Panc1 (cell line): Measurements from ENCODE around the gene BIRC6.

Experiments used
- POLR2AphosphoS5 ChIP-seq: IDR thresholded peaks from 2 replicates; pipeline ENCODE4 v1.6.1; 2012; ENCODE audit warnings: mild to moderate bottlenecking, low read depth, low read length, moderate library complexity
- TF ChIP-seq, protein P1 (sequence below): fragments of 450-650 bp; IDR thresholded peaks from 2 replicates; pipeline ENCODE4 v1.5.1; 2017; ENCODE audit warnings: mild to moderate bottlenecking

GRCh38 chr2:32464431-32464830 is 107.6 kb downstream of the BIRC6 start:
- TF ChIP-seq, protein P1, sequence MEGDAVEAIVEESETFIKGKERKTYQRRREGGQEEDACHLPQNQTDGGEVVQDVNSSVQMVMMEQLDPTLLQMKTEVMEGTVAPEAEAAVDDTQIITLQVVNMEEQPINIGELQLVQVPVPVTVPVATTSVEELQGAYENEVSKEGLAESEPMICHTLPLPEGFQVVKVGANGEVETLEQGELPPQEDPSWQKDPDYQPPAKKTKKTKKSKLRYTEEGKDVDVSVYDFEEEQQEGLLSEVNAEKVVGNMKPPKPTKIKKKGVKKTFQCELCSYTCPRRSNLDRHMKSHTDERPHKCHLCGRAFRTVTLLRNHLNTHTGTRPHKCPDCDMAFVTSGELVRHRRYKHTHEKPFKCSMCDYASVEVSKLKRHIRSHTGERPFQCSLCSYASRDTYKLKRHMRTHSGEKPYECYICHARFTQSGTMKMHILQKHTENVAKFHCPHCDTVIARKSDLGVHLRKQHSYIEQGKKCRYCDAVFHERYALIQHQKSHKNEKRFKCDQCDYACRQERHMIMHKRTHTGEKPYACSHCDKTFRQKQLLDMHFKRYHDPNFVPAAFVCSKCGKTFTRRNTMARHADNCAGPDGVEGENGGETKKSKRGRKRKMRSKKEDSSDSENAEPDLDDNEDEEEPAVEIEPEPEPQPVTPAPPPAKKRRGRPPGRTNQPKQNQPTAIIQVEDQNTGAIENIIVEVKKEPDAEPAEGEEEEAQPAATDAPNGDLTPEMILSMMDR = no peak
- no peak for TF ChIP-seq POLR2AphosphoS5
